HEK293 (cell line): ENCODE data around the gene NOSIP.
A peak's percentile ranks its signal among the peaks of the same experiment; 100 is the strongest.

ENCODE experiments used
- BCL11B ChIP-seq: fragments of 450-650 bp; formaldehyde crosslinking; IDR thresholded peaks from 2 replicates; pipeline ENCODE4 v1.5.1; 2016; ENCODE audit warnings: low read depth, missing biosample characterization, missing genetic modification characterization
- KLF16 ChIP-seq: fragments of 450-650 bp; formaldehyde crosslinking; IDR thresholded peaks from 2 replicates; pipeline ENCODE4 v1.5.1; 2017; ENCODE audit warnings: missing biosample characterization, missing genetic modification characterization
- SCRT2 ChIP-seq: fragments of 450-650 bp; formaldehyde crosslinking; IDR thresholded peaks from 2 replicates; pipeline ENCODE4 v1.5.1; 2016; ENCODE audit warnings: missing biosample characterization, missing genetic modification characterization
- TSHZ1 ChIP-seq: fragments of 450-650 bp; formaldehyde crosslinking; IDR thresholded peaks from 2 replicates; pipeline ENCODE4 v1.5.1; 2016; ENCODE audit warnings: missing biosample characterization, missing genetic modification characterization, borderline replicate concordance
- ZBTB11 ChIP-seq: fragments of 450-650 bp; formaldehyde crosslinking; conservative IDR thresholded peaks from 2 replicates; pipeline ENCODE4 v1.5.1; 2016; ENCODE audit warnings: low read depth, missing biosample characterization, missing genetic modification characterization
- ZBTB20 ChIP-seq: fragments of 450-650 bp; formaldehyde crosslinking; IDR thresholded peaks from 2 replicates; pipeline ENCODE4 v1.5.1; 2016; ENCODE audit warnings: missing biosample characterization, missing genetic modification characterization
- ZBTB26 ChIP-seq: fragments of 450-650 bp; formaldehyde crosslinking; optimal IDR thresholded peaks from 2 replicates; pipeline ENCODE3; 2016; ENCODE audit warnings: missing biosample characterization, mild to moderate bottlenecking, missing genetic modification characterization
- ZIC2 ChIP-seq: fragments of 450-650 bp; formaldehyde crosslinking; IDR thresholded peaks from 2 replicates; pipeline ENCODE4 v1.5.1; 2016; ENCODE audit warnings: missing biosample characterization, missing genetic modification characterization
- ZNF184 ChIP-seq: fragments of 450-650 bp; IDR thresholded peaks from 2 replicates; pipeline ENCODE4 v1.5.1; 2018; ENCODE audit warnings: missing biosample characterization, mild to moderate bottlenecking, missing genetic modification characterization
- ZNF274 ChIP-seq, 2 experiments: fragments of 200-500 bp in 1 of 2; fragments of 450-650 bp in 1 of 2; sonication (Bioruptor generic) in 1 of 2; formaldehyde crosslinking in 1 of 2; IDR thresholded peaks; 2 replicates each; pipeline versions ENCODE4 v1.5.1 to v1.6.1; 2014 to 2016; ENCODE audit warnings: borderline replicate concordance in 1 of 2, inconsistent platforms in 1 of 2, low read length in 1 of 2, missing biosample characterization in 1 of 2, missing genetic modification characterization in 1 of 2
- ZNF335 ChIP-seq: fragments of 450-650 bp; formaldehyde crosslinking; conservative IDR thresholded peaks from 2 replicates; pipeline ENCODE4 v1.5.1; 2016; ENCODE audit warnings: missing biosample characterization, missing genetic modification characterization
- ZNF37A ChIP-seq: fragments of 450-650 bp; IDR thresholded peaks from 2 replicates; pipeline ENCODE4 v1.5.1; 2018; ENCODE audit warnings: missing biosample characterization, missing genetic modification characterization
- ZNF423 ChIP-seq: fragments of 450-650 bp; formaldehyde crosslinking; IDR thresholded peaks from 2 replicates; pipeline ENCODE4 v1.5.1; 2016; ENCODE audit warnings: missing biosample characterization, missing genetic modification characterization
- ZNF596 ChIP-seq: fragments of 450-650 bp; IDR thresholded peaks from 2 replicates; pipeline ENCODE4 v1.5.0; 2018; ENCODE audit warnings: missing biosample characterization, mild to moderate bottlenecking, missing genetic modification characterization, moderate library complexity
- ZNF768 ChIP-seq: fragments of 450-650 bp; formaldehyde crosslinking; IDR thresholded peaks from 2 replicates; pipeline ENCODE4 v1.5.1; 2018; ENCODE audit warnings: missing biosample characterization, mild to moderate bottlenecking, missing genetic modification characterization
- ZSCAN16 ChIP-seq: fragments of 450-650 bp; formaldehyde crosslinking; IDR thresholded peaks from 2 replicates; pipeline ENCODE4 v1.5.1; 2016; ENCODE audit warnings: missing biosample characterization, missing genetic modification characterization
- TF ChIP-seq, protein P1 (sequence below): fragments of 450-650 bp; formaldehyde crosslinking; IDR thresholded peaks from 2 replicates; pipeline ENCODE4 v1.5.1; 2016; ENCODE audit warnings: missing biosample characterization, missing genetic modification characterization
- TF ChIP-seq, protein P2 (sequence below): fragments of 450-650 bp; formaldehyde crosslinking; IDR thresholded peaks from 2 replicates; pipeline ENCODE4 v1.5.1; 2016; ENCODE audit warnings: missing biosample characterization, missing genetic modification characterization
- TF ChIP-seq, protein P3 (sequence below): fragments of 450-650 bp; formaldehyde crosslinking; IDR thresholded peaks from 2 replicates; pipeline ENCODE4 v1.5.1; 2016; ENCODE audit warnings: missing biosample characterization, missing genetic modification characterization

NOSIP gene

GRCh38 chr19:49512970-49513745 is 67.2 kb downstream of the NOSIP start (continued):
- TF ChIP-seq, protein P1, sequence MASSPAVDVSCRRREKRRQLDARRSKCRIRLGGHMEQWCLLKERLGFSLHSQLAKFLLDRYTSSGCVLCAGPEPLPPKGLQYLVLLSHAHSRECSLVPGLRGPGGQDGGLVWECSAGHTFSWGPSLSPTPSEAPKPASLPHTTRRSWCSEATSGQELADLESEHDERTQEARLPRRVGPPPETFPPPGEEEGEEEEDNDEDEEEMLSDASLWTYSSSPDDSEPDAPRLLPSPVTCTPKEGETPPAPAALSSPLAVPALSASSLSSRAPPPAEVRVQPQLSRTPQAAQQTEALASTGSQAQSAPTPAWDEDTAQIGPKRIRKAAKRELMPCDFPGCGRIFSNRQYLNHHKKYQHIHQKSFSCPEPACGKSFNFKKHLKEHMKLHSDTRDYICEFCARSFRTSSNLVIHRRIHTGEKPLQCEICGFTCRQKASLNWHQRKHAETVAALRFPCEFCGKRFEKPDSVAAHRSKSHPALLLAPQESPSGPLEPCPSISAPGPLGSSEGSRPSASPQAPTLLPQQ (tag by site-specific recombination) = peak; percentile 59; the same call in 1 of the 2 replicates
- TF ChIP-seq KLF16 (tag by site-specific recombination) (0 out of 2 replicates have a peak, but pooled peaks have one; percentile 59), ZNF768 (no peak), ZNF274 (IDR thresholded peaks at IDR 0.05; ENCODE audit: low read length) (no peak), ZNF274 (tag by site-specific recombination; IDR thresholded peaks at IDR 0.05; ENCODE audit: borderline replicate concordance) (no peak), TSHZ1 (tag by site-specific recombination) (no peak), ZNF423 (peak; percentile 75), ZNF184 (no peak), BCL11B (peak; percentile 80; the same call in 1 of the 2 replicates), ZBTB20 (tag by site-specific recombination) (peak; percentile 52; the same call in 1 of the 2 replicates), ZNF37A (tag by site-specific recombination) (no peak), ZBTB11 (tag by site-specific recombination) (peak; percentile 31; the same call in 1 of the 2 replicates), ZIC2 (tag by site-specific recombination) (peak; percentile 96), ZNF335 (tag by site-specific recombination) (peak; percentile 81), ZNF596 (peak; percentile 40; the same call in 1 of the 2 replicates), SCRT2 (tag by site-specific recombination) (peak; percentile 99), ZSCAN16 (tag by site-specific recombination) (0 out of 2 replicates have a peak, but pooled peaks have one; percentile 36), ZBTB26 (tag by site-specific recombination) (peak; percentile 29)
- TF ChIP-seq, protein P2, sequence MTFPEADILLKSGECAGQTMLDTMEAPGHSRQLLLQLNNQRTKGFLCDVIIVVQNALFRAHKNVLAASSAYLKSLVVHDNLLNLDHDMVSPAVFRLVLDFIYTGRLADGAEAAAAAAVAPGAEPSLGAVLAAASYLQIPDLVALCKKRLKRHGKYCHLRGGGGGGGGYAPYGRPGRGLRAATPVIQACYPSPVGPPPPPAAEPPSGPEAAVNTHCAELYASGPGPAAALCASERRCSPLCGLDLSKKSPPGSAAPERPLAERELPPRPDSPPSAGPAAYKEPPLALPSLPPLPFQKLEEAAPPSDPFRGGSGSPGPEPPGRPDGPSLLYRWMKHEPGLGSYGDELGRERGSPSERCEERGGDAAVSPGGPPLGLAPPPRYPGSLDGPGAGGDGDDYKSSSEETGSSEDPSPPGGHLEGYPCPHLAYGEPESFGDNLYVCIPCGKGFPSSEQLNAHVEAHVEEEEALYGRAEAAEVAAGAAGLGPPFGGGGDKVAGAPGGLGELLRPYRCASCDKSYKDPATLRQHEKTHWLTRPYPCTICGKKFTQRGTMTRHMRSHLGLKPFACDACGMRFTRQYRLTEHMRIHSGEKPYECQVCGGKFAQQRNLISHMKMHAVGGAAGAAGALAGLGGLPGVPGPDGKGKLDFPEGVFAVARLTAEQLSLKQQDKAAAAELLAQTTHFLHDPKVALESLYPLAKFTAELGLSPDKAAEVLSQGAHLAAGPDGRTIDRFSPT (tag by site-specific recombination) = 0 out of 2 replicates have a peak, but pooled peaks have one; percentile 60
- TF ChIP-seq, protein P3, sequence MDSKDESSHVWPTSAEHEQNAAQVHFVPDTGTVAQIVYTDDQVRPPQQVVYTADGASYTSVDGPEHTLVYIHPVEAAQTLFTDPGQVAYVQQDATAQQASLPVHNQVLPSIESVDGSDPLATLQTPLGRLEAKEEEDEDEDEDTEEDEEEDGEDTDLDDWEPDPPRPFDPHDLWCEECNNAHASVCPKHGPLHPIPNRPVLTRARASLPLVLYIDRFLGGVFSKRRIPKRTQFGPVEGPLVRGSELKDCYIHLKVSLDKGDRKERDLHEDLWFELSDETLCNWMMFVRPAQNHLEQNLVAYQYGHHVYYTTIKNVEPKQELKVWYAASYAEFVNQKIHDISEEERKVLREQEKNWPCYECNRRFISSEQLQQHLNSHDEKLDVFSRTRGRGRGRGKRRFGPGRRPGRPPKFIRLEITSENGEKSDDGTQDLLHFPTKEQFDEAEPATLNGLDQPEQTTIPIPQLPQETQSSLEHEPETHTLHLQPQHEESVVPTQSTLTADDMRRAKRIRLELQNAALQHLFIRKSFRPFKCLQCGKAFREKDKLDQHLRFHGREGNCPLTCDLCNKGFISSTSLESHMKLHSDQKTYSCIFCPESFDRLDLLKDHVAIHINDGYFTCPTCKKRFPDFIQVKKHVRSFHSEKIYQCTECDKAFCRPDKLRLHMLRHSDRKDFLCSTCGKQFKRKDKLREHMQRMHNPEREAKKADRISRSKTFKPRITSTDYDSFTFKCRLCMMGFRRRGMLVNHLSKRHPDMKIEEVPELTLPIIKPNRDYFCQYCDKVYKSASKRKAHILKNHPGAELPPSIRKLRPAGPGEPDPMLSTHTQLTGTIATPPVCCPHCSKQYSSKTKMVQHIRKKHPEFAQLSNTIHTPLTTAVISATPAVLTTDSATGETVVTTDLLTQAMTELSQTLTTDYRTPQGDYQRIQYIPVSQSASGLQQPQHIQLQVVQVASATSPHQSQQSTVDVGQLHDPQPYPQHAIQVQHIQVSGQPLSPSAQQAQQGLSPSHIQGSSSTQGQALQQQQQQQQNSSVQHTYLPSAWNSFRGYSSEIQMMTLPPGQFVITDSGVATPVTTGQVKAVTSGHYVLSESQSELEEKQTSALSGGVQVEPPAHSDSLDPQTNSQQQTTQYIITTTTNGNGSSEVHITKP (tag by site-specific recombination) = no peak; the same call in 1 of the 2 replicates
